SK-N-SH (cell line): ENCODE data around the gene RNF146. TPM values are rescaled to one million over a fixed set of nuclear protein-coding genes. Genes with fewer than 3 reads are reported as not detected.

Experiments used
- CTCF ChIA-PET: fragments of 300-600, 350-600 bp; formaldehyde crosslinking; extraction: SDS; loops from one replicate; lab custom pipeline; 2021; lab: Yijun Ruan, JAX
- POLR2A ChIA-PET: fragments of 350-600 bp; sonication (Branson Sonifier 250); formaldehyde crosslinking; extraction: SDS; loops from one replicate; lab custom pipeline; 2020; ENCODE audit warnings: antibody characterized with exemption, inconsistent platforms; lab: Yijun Ruan, JAX
- DNase-seq: peaks from one replicate; pipeline ENCODE4 v3.0.0; 2012
- H2AFZ ChIP-seq: fragments of 200-600 bp; sonication (generic); 2 replicates; pipeline ENCODE4 v1.8.1; 2016; ENCODE audit warnings: antibody characterized with exemption, mild to moderate bottlenecking, low read depth
- H3F3A ChIP-seq: fragments of 200-600 bp; sonication (generic); replicated peaks from 2 replicates; pipeline ENCODE3; 2016; ENCODE audit warnings: antibody characterized with exemption, mild to moderate bottlenecking; ENCODE audit not compliant: insufficient read depth
- H3K27ac ChIP-seq, 2 experiments: fragments of 200-500 bp in 1 of 2; fragments of 200-600 bp in 1 of 2; sonication (Bioruptor generic) in 1 of 2; sonication (generic), shearing (Covaris generic) in 1 of 2; 2 replicates each; pipeline versions ENCODE4 v1.5.1 to v1.6.1; 2014 to 2016; ENCODE audit warnings: low read depth in 2 of 2, inconsistent platforms in 1 of 2, low read length in 1 of 2, mild to moderate bottlenecking in 1 of 2, mixed read lengths in 1 of 2
- H3K27me3 ChIP-seq: fragments of 200-600 bp; sonication (generic), shearing (Covaris generic); 2 replicates; pipeline ENCODE4 v1.6.1; 2016; ENCODE audit warnings: mixed run types; ENCODE audit not compliant: insufficient read depth
- H3K36me3 ChIP-seq, 2 experiments: fragments of 200-500 bp in 1 of 2; fragments of 200-600 bp in 1 of 2; sonication (Bioruptor generic) in 1 of 2; sonication (generic) in 1 of 2; replicated peaks in 1 of 2; 2 replicates each; pipeline versions ENCODE3 to v1.5.1; 2014 to 2016; ENCODE audit warnings: low read length in 1 of 2, mild to moderate bottlenecking in 1 of 2; ENCODE audit not compliant: insufficient read depth in 2 of 2, control insufficient read depth in 1 of 2
- H3K4me1 ChIP-seq, 2 experiments: fragments of 200-500 bp in 1 of 2; fragments of 200-600 bp in 1 of 2; sonication (Bioruptor generic) in 1 of 2; sonication (generic), shearing (Covaris generic) in 1 of 2; 2 replicates each; pipeline versions ENCODE4 v1.5.1 to v1.6.1; 2014 to 2016; ENCODE audit warnings: low read depth in 1 of 2, low read length in 1 of 2, mixed run types in 1 of 2; ENCODE audit not compliant: insufficient read depth in 2 of 2, control insufficient read depth in 1 of 2
- H3K4me2 ChIP-seq: fragments of 200-600 bp; sonication (generic), shearing (Covaris generic); 2 replicates; pipeline ENCODE4 v1.6.1; 2017; ENCODE audit warnings: mixed run types
- H3K4me3 ChIP-seq, 2 experiments: fragments of 200-500 bp in 1 of 2; fragments of 200-600 bp in 1 of 2; sonication (Bioruptor generic) in 1 of 2; sonication (generic), shearing (Covaris generic) in 1 of 2; 2 replicates each; pipeline versions ENCODE4 v1.5.1 to v1.8.1; 2014 to 2016; ENCODE audit warnings: low read depth in 2 of 2, inconsistent platforms in 1 of 2, low read length in 1 of 2, mild to moderate bottlenecking in 1 of 2, mixed read lengths in 1 of 2, moderate library complexity in 1 of 2
- H3K79me2 ChIP-seq: fragments of 200-600 bp; sonication (generic); 2 replicates; pipeline ENCODE4 v1.8.1; 2017; ENCODE audit warnings: mild to moderate bottlenecking; ENCODE audit not compliant: insufficient read depth
- H3K9ac ChIP-seq: fragments of 200-600 bp; sonication (generic); 2 replicates; pipeline ENCODE4 v1.6.1; 2017; ENCODE audit warnings: mixed run types
- H3K9me2 ChIP-seq: fragments of 200-600 bp; sonication (generic); 2 replicates; pipeline ENCODE4 v1.6.1; 2017; ENCODE audit warnings: mixed run types
- H3K9me3 ChIP-seq: fragments of 200-600 bp; sonication (generic); 2 replicates; pipeline ENCODE4 v1.6.1; 2017; ENCODE audit warnings: mixed run types, mild to moderate bottlenecking, moderate library complexity
- H4K20me1 ChIP-seq: fragments of 200-600 bp; sonication (generic); 2 replicates; pipeline ENCODE4 v1.6.1; 2017; ENCODE audit warnings: mild to moderate bottlenecking, mixed run types; ENCODE audit not compliant: insufficient read depth
- CHD2 ChIP-seq: fragments of 150-350 bp; IDR thresholded peaks from 2 replicates; pipeline ENCODE4 v1.6.1; 2018; ENCODE audit warnings: low read length; ENCODE audit not compliant: partially characterized antibody
- CTCF ChIP-seq: fragments of 200-600 bp; sonication (generic); IDR thresholded peaks from 2 replicates; pipeline ENCODE4 v1.6.1; 2017; ENCODE audit warnings: antibody characterized with exemption, mild to moderate bottlenecking, moderate library complexity
- ELF1 ChIP-seq: IDR thresholded peaks from 2 replicates; pipeline ENCODE4 v1.4.0; 2012
- EP300 ChIP-seq, 2 experiments: IDR thresholded peaks; 2 replicates each; pipeline versions ENCODE4 v1.4.0 to v1.6.1; 2012; ENCODE audit warnings: borderline replicate concordance in 1 of 2, low read depth in 1 of 2, low read length in 1 of 2
- GABPA ChIP-seq: IDR thresholded peaks from 2 replicates; pipeline ENCODE4 v1.4.0; 2012; ENCODE audit warnings: low read depth, mild to moderate bottlenecking
- MEF2A ChIP-seq: IDR thresholded peaks from 2 replicates; pipeline ENCODE4 v1.4.0; 2012; ENCODE audit warnings: low read depth, borderline replicate concordance
- PBX3 ChIP-seq: IDR thresholded peaks from 2 replicates; pipeline ENCODE4; 2012
- POLR2AphosphoS5 ChIP-seq: IDR thresholded peaks from 2 replicates; pipeline ENCODE4 v1.6.1; 2012; ENCODE audit warnings: low read depth, low read length
- RCOR1 ChIP-seq: fragments of 150-350 bp; IDR thresholded peaks from 2 replicates; pipeline ENCODE4 v1.6.1; 2017; ENCODE audit warnings: antibody characterized with exemption, low read length
- TAF1 ChIP-seq: IDR thresholded peaks from 2 replicates; pipeline ENCODE4 v1.6.1; 2012; ENCODE audit warnings: low read depth, mild to moderate bottlenecking, low read length, moderate library complexity, borderline replicate concordance
- YY1 ChIP-seq: IDR thresholded peaks from 2 replicates; pipeline ENCODE4 v1.4.0; 2012; ENCODE audit warnings: low read depth, mild to moderate bottlenecking
- WGBS: methylation state at CpG from one replicate; pipeline ENCODE4 v1.1.6; 2017; ENCODE audit warnings: low lambda C conversion rate; 5-methylcytosine and 5-hydroxymethylcytosine counted together
- polyA plus RNA-seq, 3 experiments: library from polyadenylated mRNA; depleted of rRNA; stranded (reverse); fragments of >200 nt; gene quantifications; 2 replicates each; pipeline ENCODE4 v1.2.3, GENCODE V29; 2012
- TF ChIP-seq, protein P1 (sequence below): IDR thresholded peaks from 2 replicates; pipeline ENCODE4 v1.4.0; 2012; ENCODE audit warnings: low read depth
- TF ChIP-seq, protein P2 (sequence below): fragments of 150-350 bp; IDR thresholded peaks from 2 replicates; pipeline ENCODE4 v1.6.1; 2016; ENCODE audit warnings: mild to moderate bottlenecking, low read depth, low read length

RNF146 gene
- polyA plus RNA-seq, 1 of the 3 experiments (the other 2 are of a cell fraction), result 29.2 TPM

- CTCF ChIA-PET, result interaction anchor here (1.4 to 4.2 kb wide), 4 partner anchors 11 to 247 kb away, joined by 3 to 23 read pairs (median 9); partner anchors contain the start of gene RNF146
Observed at GRCh38 chr6:127291495-127291894, 24.8 kb downstream of the RNF146 start.

More at GRCh38 chr6:127291495-127291894, 24.8 kb downstream of the RNF146 start:
- Histone ChIP-seq H3K9me3 (no peaks in the 10 kb centered on the region), H3K9ac (no peak overlapping the region), H3K27me3 (no peaks in the 10 kb centered on the region), H3F3A (peaks cover 7% of the 10 kb centered on the region), H3K9me2 (peaks cover 3% of the 10 kb centered on the region; the same call in 1 of the 2 replicates), H3K4me1 (no peaks in the 10 kb centered on the region), H3K4me3 (no peak overlapping the region), H3K4me2 (no peak overlapping the region), H3K79me2 (peaks cover 17% of the 10 kb centered on the region), H4K20me1 (peaks cover 11% of the 10 kb centered on the region; the same call in 1 of the 2 replicates), H3K27ac (no peak overlapping the region), H3K36me3 (peaks cover 72 to 78% of the 10 kb centered on the region in 2 experiments), H2AFZ (no peak overlapping the region)
- DNase-seq, result no peak
- 94% methylated on average over 5 of the region's 5 CpGs for WGBS
- POLR2A ChIA-PET, result interaction anchor here (0.7 to 1.2 kb wide), 2 partner anchors 25 to 215 kb away, joined by 3 read pairs; partner anchors contain the start of gene RNF146
- TF ChIP-seq PBX3 (no peak), MEF2A (no peak), YY1 (no peak), ELF1 (no peak), RCOR1 (no peak), GABPA (no peak), CHD2 (no peak), EP300 (IDR thresholded peaks at IDR 0.05; ENCODE audit: borderline replicate concordance in 1 of 2, low read depth in 1 of 2, low read length in 1 of 2) (no peak), TAF1 (no peak), POLR2AphosphoS5 (no peak), CTCF (no peak)
- TF ChIP-seq, protein P1, sequence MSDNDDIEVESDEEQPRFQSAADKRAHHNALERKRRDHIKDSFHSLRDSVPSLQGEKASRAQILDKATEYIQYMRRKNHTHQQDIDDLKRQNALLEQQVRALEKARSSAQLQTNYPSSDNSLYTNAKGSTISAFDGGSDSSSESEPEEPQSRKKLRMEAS, result no peak
- TF ChIP-seq, protein P2, sequence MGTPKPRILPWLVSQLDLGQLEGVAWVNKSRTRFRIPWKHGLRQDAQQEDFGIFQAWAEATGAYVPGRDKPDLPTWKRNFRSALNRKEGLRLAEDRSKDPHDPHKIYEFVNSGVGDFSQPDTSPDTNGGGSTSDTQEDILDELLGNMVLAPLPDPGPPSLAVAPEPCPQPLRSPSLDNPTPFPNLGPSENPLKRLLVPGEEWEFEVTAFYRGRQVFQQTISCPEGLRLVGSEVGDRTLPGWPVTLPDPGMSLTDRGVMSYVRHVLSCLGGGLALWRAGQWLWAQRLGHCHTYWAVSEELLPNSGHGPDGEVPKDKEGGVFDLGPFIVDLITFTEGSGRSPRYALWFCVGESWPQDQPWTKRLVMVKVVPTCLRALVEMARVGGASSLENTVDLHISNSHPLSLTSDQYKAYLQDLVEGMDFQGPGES, result no peak
